Transverse colon (tissue), 4 donors: ENCODE measurements around the gene PIEZO1. TPM values are rescaled to one million over a fixed set of nuclear protein-coding genes. Genes with fewer than 3 reads are reported as not detected.

ENCODE experiments used
- DNase-seq: peaks from one replicate; pipeline ENCODE4 v3.0.0-alpha.2; 2019
- H3K27ac ChIP-seq, 4 donors: fragments of 200-600 bp; sonication (generic); 2 replicates each; pipeline ENCODE4 v1.5.1; 2016 to 2018; ENCODE audit warnings: inconsistent platforms in 4 of 4
- H3K27me3 ChIP-seq: fragments of 200-600 bp; sonication (generic); 2 replicates; pipeline ENCODE4 v1.5.1; 2017; ENCODE audit warnings: inconsistent platforms
- H3K36me3 ChIP-seq, 4 donors: fragments of 200-600 bp; sonication (generic); 2 replicates each; pipeline ENCODE4 v1.5.1; 2017 to 2019; ENCODE audit warnings: inconsistent platforms in 4 of 4
- H3K4me1 ChIP-seq, 4 donors: fragments of 200-600 bp; sonication (generic); 2 replicates each; pipeline ENCODE4 v1.5.1; 2017 to 2020; ENCODE audit warnings: inconsistent platforms in 4 of 4
- H3K4me3 ChIP-seq, 4 donors: fragments of 200-600 bp; sonication (generic); 1 replicate in 1 of 4; 2 replicates in 3 of 4; pipeline versions ENCODE4 v1.5.1 to v1.6.1; 2017 to 2019; ENCODE audit warnings: inconsistent platforms in 4 of 4
- H3K9me3 ChIP-seq, 2 donors: fragments of 200-600 bp; sonication (generic); 2 replicates each; pipeline ENCODE4 v1.5.1; 2017 to 2019; ENCODE audit warnings: inconsistent platforms in 2 of 2
- EP300 ChIP-seq: sonication (generic); formaldehyde crosslinking; IDR thresholded peaks from one replicate; pipeline ENCODE4 v1.6.1; 2017; ENCODE audit warnings: antibody characterized with exemption, low read depth
- POLR2A ChIP-seq: fragments of 450-650 bp; IDR thresholded peaks from one replicate; pipeline ENCODE4 v1.6.1; 2016; ENCODE audit warnings: antibody characterized with exemption, mild to moderate bottlenecking, moderate library complexity
- POLR2AphosphoS5 ChIP-seq, 3 donors: sonication (generic); formaldehyde crosslinking; IDR thresholded peaks; one replicate each; pipeline ENCODE4 v1.6.1; 2016; ENCODE audit warnings: antibody characterized with exemption in 3 of 3
- WGBS, 2 donors: methylation state at CpG; one replicate each; pipeline ENCODE4 v1.1.5; 2018; ENCODE audit warnings: low coverage in 1 of 2; 5-methylcytosine and 5-hydroxymethylcytosine counted together
- in situ Hi-C, 4 donors: fragments of 200-750 bp; cut with MboI; loops; one replicate each; pipeline versions ENCODE4 v1.15.0 to v1.15.1; 2017; ENCODE audit warnings: low sequenced_read_pairs in 3 of 4, low pct_ligation_motif_present in 1 of 4, low pct_unique_long_range_greater_than_20kb in 1 of 4
- intact Hi-C: fragments of 100-400 bp; cut with DNase I; formaldehyde crosslinking; loops from one replicate; pipeline ENCODE4 v1.15.1; 2023; ENCODE audit warnings: low total_unique reads
- total RNA-seq, 4 donors: library from RNA; depleted of rRNA; stranded (reverse); fragments of >200 nt; gene quantifications; one replicate each; pipeline ENCODE4 v1.1.0, GENCODE V29; 2016
- TF ChIP-seq, protein P1 (sequence below), 5 experiments: fragments of 200-600 bp in 3 of 5; fragments of 450-650 bp in 2 of 5; sonication (generic) in 3 of 5; IDR thresholded peaks; 1 replicate in 2 of 5; 2 replicates in 3 of 5; pipeline ENCODE4 v1.5.1; 2016 to 2017; ENCODE audit warnings: antibody characterized with exemption in 5 of 5, inconsistent platforms in 3 of 5, mild to moderate bottlenecking in 2 of 5, moderate library complexity in 1 of 5

The PIEZO1 gene
- total RNA-seq, 4 donors from 2014 or later = 133 to 546 (median 179) TPM

DNA sequence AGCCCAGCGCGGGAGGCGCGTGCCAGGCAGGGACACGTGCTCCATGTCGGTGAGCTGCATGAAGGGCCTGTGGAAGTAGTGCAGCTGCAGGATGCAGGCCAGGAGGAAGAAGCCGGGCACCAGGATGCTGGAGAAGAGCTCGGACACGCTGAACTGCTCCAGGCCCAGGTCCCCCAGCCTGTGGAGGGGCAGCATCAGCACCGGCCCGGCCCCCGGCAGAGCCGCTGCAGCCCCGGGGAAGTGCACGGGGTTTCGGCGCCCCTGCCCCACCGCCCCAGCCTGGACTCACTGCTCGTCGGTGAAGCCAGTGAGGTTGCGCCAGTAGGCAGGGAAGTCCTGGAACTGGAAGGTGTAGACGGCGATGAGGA lies 50.7 kb downstream of the PIEZO1 start:
- in situ Hi-C loops = loop anchor here in 1 of 4 donors (25.0 kb wide), 1 partner anchor 478 kb away; the partner anchor contains the start of genes SLC22A31 and ZNF778
- H3K27me3 ChIP-seq = no peaks in the 10 kb centered on the region
- H3K4me1 ChIP-seq = peaks cover 0 to 6% (median 3%) of the 10 kb centered on the region in 4 donors
- no peaks in the 10 kb centered on the region for H3K9me3 ChIP-seq
- TF ChIP-seq POLR2A (no peak), POLR2AphosphoS5 (IDR thresholded peaks at IDR 0.05) (no peak), EP300 (no peak)
- TF ChIP-seq, protein P1, sequence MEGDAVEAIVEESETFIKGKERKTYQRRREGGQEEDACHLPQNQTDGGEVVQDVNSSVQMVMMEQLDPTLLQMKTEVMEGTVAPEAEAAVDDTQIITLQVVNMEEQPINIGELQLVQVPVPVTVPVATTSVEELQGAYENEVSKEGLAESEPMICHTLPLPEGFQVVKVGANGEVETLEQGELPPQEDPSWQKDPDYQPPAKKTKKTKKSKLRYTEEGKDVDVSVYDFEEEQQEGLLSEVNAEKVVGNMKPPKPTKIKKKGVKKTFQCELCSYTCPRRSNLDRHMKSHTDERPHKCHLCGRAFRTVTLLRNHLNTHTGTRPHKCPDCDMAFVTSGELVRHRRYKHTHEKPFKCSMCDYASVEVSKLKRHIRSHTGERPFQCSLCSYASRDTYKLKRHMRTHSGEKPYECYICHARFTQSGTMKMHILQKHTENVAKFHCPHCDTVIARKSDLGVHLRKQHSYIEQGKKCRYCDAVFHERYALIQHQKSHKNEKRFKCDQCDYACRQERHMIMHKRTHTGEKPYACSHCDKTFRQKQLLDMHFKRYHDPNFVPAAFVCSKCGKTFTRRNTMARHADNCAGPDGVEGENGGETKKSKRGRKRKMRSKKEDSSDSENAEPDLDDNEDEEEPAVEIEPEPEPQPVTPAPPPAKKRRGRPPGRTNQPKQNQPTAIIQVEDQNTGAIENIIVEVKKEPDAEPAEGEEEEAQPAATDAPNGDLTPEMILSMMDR (IDR thresholded peaks at IDR 0.05) = no peak
- no peak overlapping the region for H3K4me3 ChIP-seq
- H3K36me3 ChIP-seq = peaks cover 0 to 24% (median 1%) of the 10 kb centered on the region in 4 donors
- intact Hi-C loops = no loop called here
- no peak overlapping the region for H3K27ac ChIP-seq
- WGBS, 2 donors = 90% methylated on average over 13 of the region's 23 CpGs; no CpG with 5 or more reads in 1 of the 2 donors
- no peak for DNase-seq

DNA sequence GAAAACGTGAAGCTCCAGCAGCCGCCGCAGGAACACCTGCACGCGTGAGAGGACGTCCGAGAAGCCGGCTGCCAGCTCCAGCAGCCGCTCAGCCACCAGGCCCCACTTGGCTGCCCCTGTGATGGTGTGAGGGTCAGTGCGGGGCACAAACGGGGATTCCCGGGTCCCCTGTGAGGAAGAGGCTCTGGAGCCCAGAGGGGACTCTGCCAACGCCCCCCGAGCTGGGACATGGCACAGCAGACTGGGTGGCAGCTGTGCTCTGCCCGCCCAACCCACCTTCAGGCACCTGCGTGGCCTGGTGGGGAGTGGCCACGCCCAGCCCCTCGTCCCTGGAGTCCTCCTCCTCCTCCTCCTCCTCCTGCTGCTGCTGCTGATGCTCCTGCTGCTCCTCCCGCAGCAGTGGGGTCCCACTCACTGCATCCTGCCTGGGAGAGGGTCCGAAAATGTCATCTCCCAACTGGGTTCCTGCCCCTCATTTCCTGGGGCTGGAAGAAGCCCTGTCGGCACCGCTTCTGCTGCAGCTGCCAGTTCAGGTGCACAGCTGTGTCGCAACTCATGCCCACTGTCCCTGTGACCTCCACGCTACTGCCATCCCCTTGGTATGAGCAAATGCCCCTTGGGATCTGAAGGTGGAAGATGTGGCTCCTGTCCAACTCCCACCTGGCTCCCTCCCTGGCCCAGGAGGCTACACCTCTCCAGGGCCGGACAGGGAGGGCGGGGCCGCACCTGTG lies 51.2 kb downstream of the PIEZO1 start:
- in situ Hi-C loops (loop anchor here in 1 of 4 donors (25.0 kb wide), 1 partner anchor 479 kb away; the partner anchor contains the start of genes SLC22A31 and ZNF778), intact Hi-C loops (no loop called here)
- no peak for DNase-seq
- peaks cover 0 to 24% (median 1%) of the 10 kb centered on the region in 4 donors for H3K36me3 ChIP-seq
- WGBS, 2 donors = 94% methylated on average over 23 of the region's 27 CpGs; no CpG with 5 or more reads in 1 of the 2 donors
- peaks cover 0 to 6% (median 3%) of the 10 kb centered on the region in 4 donors for H3K4me1 ChIP-seq
- no peak overlapping the region for H3K4me3 ChIP-seq
- no peaks in the 10 kb centered on the region for H3K27me3 ChIP-seq
- no peaks in the 10 kb centered on the region for H3K9me3 ChIP-seq
- no peak overlapping the region for H3K27ac ChIP-seq
- TF ChIP-seq EP300 (no peak), POLR2AphosphoS5 (IDR thresholded peaks at IDR 0.05) (no peak), POLR2A (no peak)
- TF ChIP-seq, protein P1 (IDR thresholded peaks at IDR 0.05) = no peak

- Histone ChIP-seq H3K4me1 (peaks cover 0 to 6% (median 3%) of the 10 kb centered on the region in 4 donors), H3K4me3 (no peak overlapping the region), H3K27ac (no peak overlapping the region), H3K9me3 (no peaks in the 10 kb centered on the region), H3K36me3 (peaks cover 0 to 24% (median 1%) of the 10 kb centered on the region in 4 donors), H3K27me3 (no peaks in the 10 kb centered on the region)
- DNase-seq = no peak
- in situ Hi-C loops (loop anchor here in 1 of 4 donors (25.0 kb wide), 1 partner anchor 479 kb away; the partner anchor contains the start of genes SLC22A31 and ZNF778), intact Hi-C loops (no loop called here)
- WGBS, 2 donors = 85% methylated on average over 7 of the region's 13 CpGs; no CpG with 5 or more reads in 1 of the 2 donors
- TF ChIP-seq, protein P1 (IDR thresholded peaks at IDR 0.05) = no peak
Measured at GRCh38 chr16:88732961-88733294, 52.1 kb downstream of the PIEZO1 start.

DNA sequence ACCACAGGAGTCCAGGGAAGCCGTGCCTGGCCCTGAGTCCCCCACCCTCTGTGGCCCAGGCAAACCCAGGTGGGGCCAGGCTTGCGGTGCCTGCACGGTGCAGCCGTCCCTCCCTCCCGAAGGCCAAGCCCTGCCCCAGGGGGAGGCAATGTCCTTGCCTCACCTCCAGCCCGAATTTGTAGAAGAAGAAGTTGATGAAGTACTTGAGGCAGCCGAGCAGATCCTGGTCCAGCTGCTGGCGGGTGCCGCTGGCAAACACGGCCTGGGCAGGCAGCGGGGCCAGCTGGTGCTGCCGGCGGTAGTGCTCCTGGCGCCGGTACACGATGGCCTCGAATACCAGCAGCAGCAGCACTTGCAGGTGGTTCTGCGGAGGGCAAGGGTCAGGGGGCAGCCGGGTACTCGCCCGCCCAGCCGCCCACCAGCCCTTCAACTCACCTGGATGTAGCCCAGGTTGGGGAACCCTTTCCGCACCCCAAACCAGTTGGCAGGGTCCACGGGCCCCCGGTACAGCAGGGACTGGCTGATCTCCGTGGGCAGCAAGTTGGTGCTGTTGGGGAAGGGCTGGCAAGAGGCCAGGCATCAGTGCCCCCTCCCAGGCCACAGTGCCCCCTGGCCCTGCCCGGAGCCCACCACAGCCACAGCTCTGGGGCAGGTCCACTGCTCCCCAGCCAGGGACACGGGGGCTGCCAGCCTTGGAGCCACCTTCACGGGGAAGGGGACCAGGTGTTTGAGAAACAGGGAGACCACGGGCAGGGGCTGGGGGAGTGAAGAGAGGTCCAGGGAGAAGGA lies 52.7 kb downstream of the PIEZO1 start:
- H3K4me1 ChIP-seq = peaks cover 0 to 3% (median 0%) of the 10 kb centered on the region in 4 donors
- intact Hi-C loops (no loop called here), in situ Hi-C loops (loop anchor here in 1 of 4 donors (25.0 kb wide), 1 partner anchor 480 kb away; the partner anchor contains the start of genes SLC22A31 and ZNF778)
- no peak overlapping the region for H3K27ac ChIP-seq
- no peak for DNase-seq
- H3K4me3 ChIP-seq = no peak overlapping the region
- 60 to 80% methylated on average over 1 to 24 of the region's 30 CpGs for WGBS, 2 donors
- H3K36me3 ChIP-seq = peaks cover 0 to 24% (median 1%) of the 10 kb centered on the region in 4 donors
- TF ChIP-seq, protein P1 (IDR thresholded peaks at IDR 0.05) = no peak
- TF ChIP-seq EP300 (no peak), POLR2A (no peak), POLR2AphosphoS5 (IDR thresholded peaks at IDR 0.05) (no peak)
- H3K27me3 ChIP-seq = no peaks in the 10 kb centered on the region
- H3K9me3 ChIP-seq = no peaks in the 10 kb centered on the region
